ENCODE measurements around the gene PLGRKT.
A peak's percentile ranks its signal among the peaks of the same experiment; 100 is the strongest.

Gene PLGRKT

DNA sequence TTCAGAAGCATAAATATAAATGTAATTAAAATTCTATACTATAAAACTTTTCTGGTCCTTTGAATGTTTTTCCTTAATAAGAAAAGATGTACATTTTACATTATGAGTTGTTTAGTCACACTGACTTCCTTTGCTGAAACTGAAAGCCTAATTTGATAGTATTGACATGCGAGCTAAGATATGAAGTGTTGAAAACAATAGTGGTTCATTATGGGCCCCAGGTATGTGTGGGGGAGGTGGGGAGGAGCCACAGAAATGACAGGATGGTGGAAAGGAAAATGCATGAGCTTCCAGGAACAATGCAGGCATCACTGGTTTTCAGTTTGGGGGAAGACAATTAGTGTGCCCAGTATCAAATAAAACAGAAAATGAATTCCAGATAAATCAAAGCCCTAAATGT is 62.6 kb downstream of the PLGRKT start:
- TF ChIP-seq, protein P1, sequence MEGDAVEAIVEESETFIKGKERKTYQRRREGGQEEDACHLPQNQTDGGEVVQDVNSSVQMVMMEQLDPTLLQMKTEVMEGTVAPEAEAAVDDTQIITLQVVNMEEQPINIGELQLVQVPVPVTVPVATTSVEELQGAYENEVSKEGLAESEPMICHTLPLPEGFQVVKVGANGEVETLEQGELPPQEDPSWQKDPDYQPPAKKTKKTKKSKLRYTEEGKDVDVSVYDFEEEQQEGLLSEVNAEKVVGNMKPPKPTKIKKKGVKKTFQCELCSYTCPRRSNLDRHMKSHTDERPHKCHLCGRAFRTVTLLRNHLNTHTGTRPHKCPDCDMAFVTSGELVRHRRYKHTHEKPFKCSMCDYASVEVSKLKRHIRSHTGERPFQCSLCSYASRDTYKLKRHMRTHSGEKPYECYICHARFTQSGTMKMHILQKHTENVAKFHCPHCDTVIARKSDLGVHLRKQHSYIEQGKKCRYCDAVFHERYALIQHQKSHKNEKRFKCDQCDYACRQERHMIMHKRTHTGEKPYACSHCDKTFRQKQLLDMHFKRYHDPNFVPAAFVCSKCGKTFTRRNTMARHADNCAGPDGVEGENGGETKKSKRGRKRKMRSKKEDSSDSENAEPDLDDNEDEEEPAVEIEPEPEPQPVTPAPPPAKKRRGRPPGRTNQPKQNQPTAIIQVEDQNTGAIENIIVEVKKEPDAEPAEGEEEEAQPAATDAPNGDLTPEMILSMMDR (IDR thresholded peaks at IDR 0.05; ENCODE audit: insufficient read depth, low read length, poor library complexity, severe bottlenecking) = no peak
- Histone ChIP-seq H3K36me3 (ENCODE audit: control insufficient read depth, insufficient read depth, low read length) (no peaks in the 10 kb centered on the region), H3K4me3 (replicated peaks; ENCODE audit: low read depth, low read length) (no peak overlapping the region), H3K27me3 (replicated peaks; ENCODE audit: control insufficient read depth, insufficient read depth, low read length) (no peaks in the 10 kb centered on the region)
- no peak for DNase-seq (ENCODE audit: extremely low read depth, insufficient read length)

DNA sequence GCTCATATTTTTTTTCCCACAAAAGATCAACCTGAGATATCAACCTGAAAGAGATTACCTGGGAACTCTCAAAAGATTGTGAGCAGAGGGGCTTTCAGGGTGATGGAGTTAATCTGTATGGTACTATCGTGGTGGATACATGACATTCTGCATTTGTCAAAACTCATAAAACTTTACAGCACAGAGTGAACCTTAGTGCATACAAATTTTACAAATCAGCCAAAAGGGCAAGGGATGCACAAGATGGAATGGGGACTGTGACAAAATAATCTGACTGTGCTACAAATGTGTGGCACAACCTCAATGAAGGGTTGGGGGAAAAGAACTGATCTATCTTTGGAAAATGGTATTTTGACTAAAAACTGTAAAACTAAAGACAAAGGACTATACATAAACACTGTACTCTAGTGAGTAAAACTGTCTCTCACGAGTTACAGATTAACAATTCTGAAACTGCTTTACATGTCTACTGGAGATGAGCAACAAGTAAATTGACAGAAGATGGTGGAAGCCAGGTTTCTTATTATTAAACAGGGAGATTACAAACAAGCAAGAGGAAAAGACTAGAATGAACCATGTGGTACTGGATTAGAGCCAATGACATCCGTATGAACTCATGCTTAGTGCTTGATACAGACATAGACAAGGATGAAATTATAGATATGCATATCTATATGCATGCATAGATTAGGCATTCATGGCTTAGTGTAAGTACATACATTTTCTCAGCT is 73.3 kb downstream of the PLGRKT start:
- Histone ChIP-seq H3K27me3 (replicated peaks; ENCODE audit: control insufficient read depth, insufficient read depth, low read length) (no peaks in the 10 kb centered on the region), H3K4me3 (replicated peaks; ENCODE audit: low read depth, low read length) (no peak overlapping the region), H3K36me3 (ENCODE audit: control insufficient read depth, insufficient read depth, low read length) (no peaks in the 10 kb centered on the region)
- TF ChIP-seq, protein P1 (IDR thresholded peaks at IDR 0.05; ENCODE audit: insufficient read depth, low read length, poor library complexity, severe bottlenecking) = no peak
- peak; percentile 31 for DNase-seq (ENCODE audit: extremely low read depth, insufficient read length)

GRCh38 chr9:5361326-5362010 is 76.3 kb downstream of the PLGRKT start:
- Histone ChIP-seq H3K27me3 (replicated peaks; ENCODE audit: control insufficient read depth, insufficient read depth, low read length) (no peaks in the 10 kb centered on the region), H3K4me3 (replicated peaks; ENCODE audit: low read depth, low read length) (no peak overlapping the region), H3K36me3 (ENCODE audit: control insufficient read depth, insufficient read depth, low read length) (no peaks in the 10 kb centered on the region)
- TF ChIP-seq, protein P1 (IDR thresholded peaks at IDR 0.05; ENCODE audit: insufficient read depth, low read length, poor library complexity, severe bottlenecking) = no peak
- no peak for DNase-seq (ENCODE audit: extremely low read depth, insufficient read length)

GRCh38 chr9:5360341-5360740 is 77.4 kb downstream of the PLGRKT start:
- TF ChIP-seq, protein P1 (IDR thresholded peaks at IDR 0.05; ENCODE audit: insufficient read depth, low read length, poor library complexity, severe bottlenecking) = no peak
- no peak for DNase-seq (ENCODE audit: extremely low read depth, insufficient read length)
- no peaks in the 10 kb centered on the region for H3K36me3 ChIP-seq (ENCODE audit: control insufficient read depth, insufficient read depth, low read length)
- H3K27me3 ChIP-seq (replicated peaks; ENCODE audit: control insufficient read depth, insufficient read depth, low read length) = no peaks in the 10 kb centered on the region
- H3K4me3 ChIP-seq (replicated peaks; ENCODE audit: low read depth, low read length) = no peak overlapping the region

- TF ChIP-seq, protein P1 (IDR thresholded peaks at IDR 0.05; ENCODE audit: insufficient read depth, low read length, poor library complexity, severe bottlenecking) = no peak
- no peaks in the 10 kb centered on the region for H3K27me3 ChIP-seq (replicated peaks; ENCODE audit: control insufficient read depth, insufficient read depth, low read length)
- no peak overlapping the region for H3K4me3 ChIP-seq (replicated peaks; ENCODE audit: low read depth, low read length)
- H3K36me3 ChIP-seq (ENCODE audit: control insufficient read depth, insufficient read depth, low read length) = no peaks in the 10 kb centered on the region
- no peak for DNase-seq (ENCODE audit: extremely low read depth, insufficient read length)
Measured at GRCh38 chr9:5357431-5358105, 80.2 kb downstream of the PLGRKT start.

All from GM06990 (cell line).